ENCODE data around the gene GPC6. TPM values are rescaled to one million over a fixed set of nuclear protein-coding genes. Genes with fewer than 3 reads are reported as not detected.
A peak's percentile ranks its signal among the peaks of the same experiment; 100 is the strongest.

The GPC6 gene
- polyA plus RNA-seq, 3 donors = 54.9 to 59.5 (median 55.3) TPM

DNA sequence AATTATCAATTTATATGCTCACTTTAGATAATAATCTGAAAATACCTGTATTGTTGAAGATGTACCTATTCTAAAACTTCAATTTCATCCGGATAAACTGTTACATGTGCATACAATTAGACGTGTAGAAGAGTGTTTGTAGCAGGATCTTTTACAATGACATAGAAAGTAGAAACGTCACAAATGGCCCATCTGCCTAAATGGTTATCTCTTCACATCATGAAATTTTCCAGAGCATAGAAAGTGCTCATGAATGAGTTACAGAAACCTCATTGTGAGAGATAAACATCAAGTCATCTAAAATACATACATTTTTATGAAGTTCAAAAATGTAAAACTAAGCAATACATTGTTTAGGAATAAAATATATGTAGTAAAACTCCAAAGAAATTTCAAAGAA, 607.4 kb downstream of the GPC6 start:
- DNase-seq = no peak

DNA sequence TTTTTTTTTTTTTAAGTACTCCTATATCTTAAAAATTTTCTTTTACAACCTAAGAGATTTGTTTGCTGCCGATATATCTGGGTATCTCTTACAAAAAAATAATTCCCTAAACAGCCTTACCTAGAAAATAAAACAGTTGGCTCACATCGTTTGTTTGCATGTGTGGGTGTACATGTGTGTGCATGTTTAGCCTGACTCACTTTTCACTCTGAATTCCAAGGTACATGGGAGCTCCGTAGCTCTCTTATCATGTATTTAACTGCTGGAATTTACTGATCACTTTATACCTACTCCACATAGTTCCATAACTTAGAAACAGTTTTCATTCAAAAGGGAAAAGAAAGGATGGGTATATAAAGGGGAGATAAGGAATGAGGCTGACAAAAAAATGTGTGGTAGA, 616.5 kb downstream of the GPC6 start:
- no peak for DNase-seq

DNA sequence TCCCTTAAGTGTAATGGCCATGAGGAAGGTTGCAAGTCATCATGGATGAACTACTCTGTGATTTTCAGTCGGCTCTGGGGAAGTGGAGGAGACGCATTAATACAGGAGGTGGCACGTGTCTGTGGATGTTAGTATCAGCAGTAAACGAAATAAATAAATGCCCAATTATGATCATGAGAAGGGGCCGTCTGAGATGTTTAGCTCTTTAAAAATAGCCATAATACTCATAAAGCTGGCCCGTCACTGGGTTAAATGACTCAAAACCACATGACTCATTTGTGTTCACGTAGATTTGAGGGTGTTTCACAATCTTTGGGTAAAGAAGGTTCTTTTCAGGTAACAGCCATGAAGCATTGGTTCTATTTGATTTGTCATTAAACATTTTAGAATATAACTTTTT, 620.6 kb downstream of the GPC6 start:
- DNase-seq = no peak

DNA sequence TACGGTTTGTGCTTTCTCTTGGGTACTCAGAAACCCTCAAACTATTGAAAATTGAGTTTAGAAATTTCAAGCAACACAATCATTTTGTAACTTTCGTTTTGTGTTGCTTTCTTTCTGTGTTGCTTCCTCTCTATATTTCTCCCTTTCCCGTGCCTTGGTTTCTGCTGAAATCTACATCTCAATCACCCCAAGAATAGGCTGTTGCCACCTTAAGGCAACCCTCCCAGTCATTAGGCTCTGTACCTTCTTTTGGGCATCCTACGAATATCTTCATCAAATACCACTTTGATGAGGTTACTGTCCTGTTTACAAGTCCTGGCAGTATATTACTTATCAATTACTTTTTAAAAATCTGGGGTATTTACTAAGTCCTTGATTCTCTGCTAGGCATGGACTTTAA, 621.6 kb downstream of the GPC6 start:
- DNase-seq = no peak

DNA sequence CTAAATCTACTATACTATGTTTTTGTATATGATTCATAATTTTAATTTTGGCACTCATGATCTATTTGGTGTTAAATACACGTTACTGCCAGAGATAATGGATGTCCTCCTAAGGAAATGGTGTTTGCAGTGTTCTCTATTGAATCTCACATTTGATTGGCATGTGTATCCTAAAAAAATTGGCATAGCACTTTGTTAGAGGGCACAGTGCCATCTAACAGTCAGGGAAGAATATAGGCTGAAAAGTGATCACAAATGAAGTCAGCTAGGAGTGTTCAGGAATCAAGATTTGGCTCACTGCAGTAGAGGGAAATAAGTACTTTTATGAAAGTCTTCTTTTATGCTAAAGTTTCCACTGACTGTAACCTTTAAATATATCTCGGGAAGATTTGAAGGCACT, 624.6 kb downstream of the GPC6 start:
- no peak for DNase-seq

DNA sequence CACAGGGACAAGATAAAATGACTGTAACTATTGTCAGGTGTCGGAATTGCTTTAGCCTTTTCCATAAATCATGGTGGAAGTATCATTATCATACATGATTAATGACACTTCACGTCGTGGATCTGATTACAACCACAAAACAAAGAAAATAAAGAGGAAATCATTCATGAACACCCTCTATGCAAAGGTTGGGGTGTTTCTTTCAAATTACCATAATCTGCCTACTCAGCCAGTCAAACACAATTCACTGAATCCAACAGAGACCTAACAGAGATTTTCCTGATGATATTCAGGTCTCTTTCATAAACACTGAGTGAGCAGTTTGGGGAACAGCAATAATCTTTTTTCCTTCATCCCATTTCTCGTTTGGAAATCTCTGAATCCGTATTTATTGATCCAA, 627.3 kb downstream of the GPC6 start:
- DNase-seq = no peak

DNA sequence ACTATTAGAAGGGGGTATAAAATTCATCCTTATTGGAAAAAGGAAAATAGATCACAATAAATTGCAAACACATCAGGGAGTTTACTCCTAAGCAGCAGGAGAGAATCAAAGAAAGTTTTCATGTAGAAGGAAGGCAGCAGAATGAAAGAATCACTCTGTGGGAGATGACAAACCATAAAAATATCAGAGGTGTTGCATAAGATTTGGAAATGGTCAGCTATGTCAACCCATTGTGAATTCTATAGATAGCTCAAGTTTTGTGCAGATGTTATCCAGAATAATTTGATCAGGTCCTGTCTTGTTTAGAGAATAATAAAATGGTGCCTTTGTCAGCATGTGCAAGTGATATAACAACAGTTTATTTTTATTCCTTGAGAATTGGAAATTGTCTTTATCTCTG, 630.5 kb downstream of the GPC6 start:
- no peak for DNase-seq

DNA sequence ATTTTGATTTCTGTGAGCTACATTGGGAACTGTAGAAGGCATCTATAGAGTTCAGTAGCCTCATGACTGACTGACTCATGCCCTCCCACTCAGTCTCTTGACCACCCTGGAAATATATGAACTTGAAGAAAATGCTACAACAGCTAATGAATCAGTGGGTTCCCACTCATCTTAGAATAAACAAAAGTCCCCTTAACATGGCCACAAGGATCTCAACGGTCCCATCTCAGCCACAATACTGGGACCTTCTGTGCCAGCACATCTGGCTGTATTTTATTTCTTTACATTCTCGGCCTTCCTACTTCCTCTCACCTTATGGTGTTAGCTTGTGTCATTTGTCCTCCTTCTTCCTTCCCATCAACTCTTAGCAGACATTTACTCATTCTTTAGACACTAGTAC, 633.1 kb downstream of the GPC6 start:
- DNase-seq = no peak

DNA sequence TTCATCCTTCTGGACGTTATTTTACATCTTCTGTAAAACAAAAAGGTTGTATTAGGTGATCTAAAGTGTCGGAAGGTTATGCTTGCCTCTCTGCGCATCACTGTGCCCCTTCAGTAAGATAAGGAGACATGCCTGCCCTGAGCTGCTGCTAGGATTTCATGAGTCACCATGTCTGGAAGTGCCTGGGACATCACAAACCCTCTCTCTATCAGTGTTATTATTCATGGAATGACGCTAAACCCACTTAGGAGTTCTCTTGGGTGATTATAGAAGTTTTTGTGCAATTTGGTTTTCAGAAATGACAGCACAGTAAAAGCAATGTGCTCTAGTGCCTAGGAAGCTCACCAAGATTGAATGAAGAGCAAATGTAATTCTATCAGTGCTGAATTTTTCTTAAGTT, 635.2 kb downstream of the GPC6 start:
- DNase-seq = no peak

DNA sequence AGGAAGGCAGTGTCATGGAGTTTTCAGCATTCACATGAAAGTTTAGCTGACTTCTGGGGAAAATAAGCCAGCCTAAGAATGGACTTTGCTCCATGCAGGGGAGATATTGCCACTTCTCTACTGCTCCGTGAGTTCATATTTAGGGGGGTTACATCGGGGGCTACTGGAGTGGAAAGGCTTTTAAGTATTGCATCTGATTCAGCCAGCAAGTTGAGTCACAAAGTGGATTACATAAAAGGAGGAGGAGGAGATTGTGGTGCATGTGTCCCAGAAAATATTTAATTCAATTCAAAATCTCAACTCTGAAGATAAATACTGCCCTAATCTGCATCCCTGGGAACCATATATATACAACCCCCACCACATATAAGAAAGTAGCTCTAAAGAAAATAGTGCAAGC, 635.7 kb downstream of the GPC6 start:
- DNase-seq = no peak

DNA sequence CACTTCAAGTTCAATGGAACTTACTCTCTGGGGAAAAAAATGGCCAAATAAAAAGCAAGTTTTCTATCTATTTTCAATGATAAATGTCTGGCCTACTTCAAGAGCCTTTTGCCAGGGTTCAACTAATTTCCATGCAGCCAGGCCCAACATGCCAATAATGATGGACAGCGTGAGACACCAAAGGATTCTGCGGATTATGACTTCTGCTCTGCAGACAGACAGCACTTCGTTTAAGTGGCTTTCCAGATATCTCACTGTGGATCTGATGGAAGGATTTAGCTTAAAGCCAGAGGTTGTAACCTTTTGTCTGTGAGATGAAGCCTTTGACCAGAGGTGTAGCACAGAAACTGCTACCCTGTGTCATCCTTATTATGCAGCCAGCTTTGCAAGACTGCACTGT, 638.6 kb downstream of the GPC6 start:
- no peak for DNase-seq

DNA sequence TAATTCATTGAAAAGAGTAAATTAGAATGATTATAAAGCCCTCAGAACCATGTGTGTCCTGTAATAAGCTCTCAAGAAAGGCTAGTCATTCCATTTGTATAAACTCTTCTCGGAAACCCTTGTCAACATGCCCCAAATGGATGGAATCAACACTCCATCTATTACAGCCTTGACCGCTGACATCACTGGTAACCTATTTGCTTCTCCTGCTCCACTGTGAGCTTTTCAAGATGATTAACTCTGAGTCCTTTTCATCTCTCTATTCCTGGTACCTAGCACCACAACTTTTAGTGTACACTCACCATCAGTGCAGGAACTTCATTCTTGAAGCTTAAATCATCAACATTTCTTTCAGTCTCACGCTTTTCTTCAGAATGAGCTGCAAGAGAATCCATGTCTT, 640.9 kb downstream of the GPC6 start:
- no peak for DNase-seq

DNA sequence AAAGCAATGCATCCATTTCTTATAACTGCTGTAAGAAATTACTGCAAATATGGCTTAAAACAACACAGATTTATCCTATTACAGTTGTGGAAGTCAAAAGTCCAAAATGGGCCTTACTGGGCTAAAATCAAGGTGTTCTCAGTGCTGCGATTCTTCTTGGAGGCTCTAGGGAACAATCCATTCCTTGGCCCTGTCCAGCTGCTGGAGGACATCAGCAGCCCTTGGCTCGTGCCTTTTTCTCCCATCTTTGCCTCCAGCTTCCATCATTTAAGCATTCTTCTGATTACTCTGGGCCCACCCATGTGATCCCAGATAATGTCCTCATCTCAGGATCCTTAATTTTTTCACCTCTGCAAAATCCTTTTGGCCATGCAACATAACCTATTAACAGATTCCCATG, 645.8 kb downstream of the GPC6 start:
- no peak for DNase-seq

DNA sequence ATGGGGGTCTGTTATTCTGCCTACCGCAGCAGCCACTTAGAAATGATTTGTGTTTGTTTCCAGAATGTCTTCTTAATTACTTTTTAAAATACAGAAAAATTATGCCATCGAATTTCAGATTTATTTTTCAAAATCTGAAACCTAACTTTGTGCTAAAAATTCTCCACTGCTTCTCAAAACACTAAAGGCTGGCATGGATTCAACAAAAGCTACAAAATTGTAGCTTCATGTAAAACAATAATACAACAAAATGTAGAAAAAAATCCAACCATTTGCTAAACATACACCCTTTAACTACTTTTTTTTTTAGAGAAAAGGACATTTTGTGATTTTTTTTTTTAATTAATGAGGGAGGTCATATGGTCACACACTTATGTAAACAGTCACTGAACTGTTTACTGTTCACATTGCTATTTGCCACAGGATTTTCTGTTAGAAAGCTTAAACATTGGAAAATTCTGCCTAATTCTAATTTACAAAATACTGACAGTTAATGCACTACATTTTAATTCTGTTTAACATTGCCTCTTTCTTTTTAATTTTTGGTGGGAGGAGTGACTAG, 646.3 kb downstream of the GPC6 start:
- no peak for DNase-seq

DNA sequence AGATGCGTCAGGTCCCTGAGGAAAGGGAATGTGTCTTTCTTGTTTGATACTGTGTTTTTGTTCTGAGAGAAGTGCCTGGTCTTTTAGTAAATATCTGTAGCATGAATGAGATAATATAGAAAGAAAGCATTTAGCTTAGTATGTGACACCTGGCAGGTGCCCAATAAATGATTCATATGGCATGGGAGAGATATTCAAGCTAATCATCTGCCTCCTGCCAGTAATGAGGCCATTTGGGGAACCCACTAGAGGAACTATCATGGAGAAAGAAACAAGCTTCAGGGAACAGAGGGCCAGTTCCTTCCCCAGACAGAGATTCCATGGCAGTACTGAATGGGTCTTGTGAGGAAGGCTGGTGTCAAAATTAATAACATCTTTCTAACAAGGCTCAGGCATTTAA, 648.9 kb downstream of the GPC6 start:
- DNase-seq = no peak

DNA sequence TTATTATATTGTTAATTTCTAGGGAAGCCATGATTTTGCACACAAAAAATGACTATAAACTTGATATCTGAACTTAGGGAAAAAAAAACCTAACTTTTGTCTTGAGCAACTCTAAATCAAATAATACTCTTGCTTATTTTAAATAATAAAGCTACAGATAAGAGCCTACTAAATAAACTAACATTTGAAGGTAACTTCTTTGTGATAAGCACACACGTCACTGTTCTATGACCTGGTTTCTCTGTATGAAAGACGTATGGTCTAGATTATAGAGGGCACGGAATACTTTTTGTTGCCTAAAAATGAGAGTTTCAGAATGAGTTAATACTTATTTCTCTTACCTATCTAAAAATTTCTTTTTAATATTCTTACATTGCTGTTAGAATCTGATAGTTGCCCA, 649.6 kb downstream of the GPC6 start:
- no peak for DNase-seq

DNA sequence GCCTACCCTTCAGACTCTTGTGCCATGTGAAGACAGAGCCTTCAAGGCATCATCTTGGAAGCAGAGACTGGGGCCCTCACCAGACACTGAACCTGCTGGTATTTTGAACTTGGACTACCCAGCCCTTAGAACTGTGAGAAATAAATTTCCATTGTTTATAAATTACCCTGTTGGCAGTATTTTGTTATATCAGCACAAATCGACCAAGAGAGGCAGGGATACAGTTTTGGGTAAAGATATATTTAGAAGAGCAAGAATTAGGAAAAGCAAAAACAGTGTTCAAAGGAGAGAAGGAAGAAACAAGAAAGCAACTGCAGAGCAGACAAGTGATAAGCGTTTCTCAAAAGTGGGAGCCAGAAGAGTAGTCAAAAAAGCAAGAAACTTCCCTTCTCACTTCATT, 652.1 kb downstream of the GPC6 start:
- DNase-seq = no peak

DNA sequence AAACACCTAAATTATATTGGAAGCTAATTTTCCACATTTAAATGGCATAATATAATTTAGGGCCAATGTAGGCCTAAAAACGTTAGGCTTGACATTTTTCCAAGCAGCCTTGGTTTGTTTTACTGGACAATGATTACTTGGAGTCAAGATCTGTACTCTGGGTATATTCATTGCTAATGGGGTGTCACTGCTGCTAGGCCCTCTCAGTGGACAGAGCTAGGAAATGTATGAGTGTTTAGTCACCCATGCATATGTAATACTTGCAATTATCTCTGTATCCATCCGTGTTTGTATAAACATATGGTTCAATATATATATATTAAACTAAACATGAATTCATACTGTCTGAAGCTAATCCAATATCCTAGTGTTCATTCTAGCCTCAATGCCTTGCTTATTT, 654.8 kb downstream of the GPC6 start:
- no peak for DNase-seq

DNA sequence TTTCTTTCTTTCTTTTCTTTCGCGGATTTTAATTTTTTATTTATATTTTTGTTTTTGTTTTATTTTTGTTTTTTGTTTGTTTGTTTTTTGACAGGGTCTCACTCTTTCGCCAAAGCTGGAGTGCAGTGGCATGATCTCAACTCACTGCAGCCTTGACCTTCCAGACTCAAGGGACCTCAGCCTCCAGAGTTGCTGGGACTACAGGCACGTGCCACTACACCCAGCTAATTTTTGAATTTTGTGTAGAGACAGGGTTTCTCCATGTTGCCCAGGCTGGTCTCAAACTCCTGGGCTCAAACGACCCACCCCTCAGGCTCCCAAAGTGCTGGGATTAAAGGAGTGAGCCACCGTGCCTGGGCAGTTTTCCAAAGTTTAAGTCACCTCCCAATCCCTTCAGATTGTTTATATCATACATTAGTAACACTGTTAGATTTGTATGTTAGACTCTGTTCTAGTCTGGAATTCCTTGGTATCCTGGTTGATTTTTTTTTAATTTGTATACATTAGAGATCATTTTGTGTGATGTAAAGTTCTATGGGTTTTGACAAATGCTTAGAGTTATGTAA, 655.6 kb downstream of the GPC6 start:
- DNase-seq = no peak

DNA sequence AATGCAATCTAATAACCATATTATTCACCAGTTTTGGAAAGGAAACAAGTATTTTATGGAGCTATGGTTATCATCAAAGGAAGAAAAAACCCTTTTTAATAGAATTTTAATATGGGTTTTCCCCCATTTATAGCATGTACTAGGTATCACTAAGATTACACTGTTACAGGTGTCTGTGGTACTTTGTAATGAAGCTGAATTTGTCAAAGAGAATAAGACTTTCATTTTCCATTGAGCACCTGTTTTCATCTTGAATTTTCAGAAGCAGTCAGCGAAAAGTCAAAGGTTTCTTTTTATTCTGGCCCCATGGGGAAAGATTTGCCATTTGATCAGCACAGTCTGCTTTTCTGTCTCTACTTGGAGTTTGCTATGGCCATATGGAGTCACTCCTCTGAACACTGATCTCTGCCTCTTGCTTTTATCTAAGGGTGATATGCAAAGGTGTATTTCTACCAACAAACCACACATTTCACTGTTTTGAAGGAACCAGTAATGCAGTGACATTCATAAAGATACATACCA, 662.9 kb downstream of the GPC6 start:
- DNase-seq = no peak

DNA sequence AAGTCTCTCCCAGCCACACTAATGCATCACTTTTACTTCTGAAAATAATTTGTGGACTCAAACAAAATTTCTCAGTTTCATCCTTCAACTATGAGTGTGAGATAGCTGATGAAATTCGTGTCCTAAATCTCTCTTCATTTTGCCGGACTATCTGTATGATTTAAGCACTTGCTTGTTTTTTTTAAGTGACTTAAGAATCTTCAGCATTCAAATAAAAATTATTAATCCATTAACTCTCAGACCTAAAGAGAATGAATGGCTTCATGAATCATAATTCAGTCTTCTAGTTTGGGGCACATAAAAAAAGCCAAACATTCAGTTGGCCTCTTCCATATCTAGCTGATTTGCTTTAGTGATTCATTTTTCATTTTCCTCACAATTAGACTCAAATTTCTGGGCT, 673.4 kb downstream of the GPC6 start:
- no peak for DNase-seq

DNA sequence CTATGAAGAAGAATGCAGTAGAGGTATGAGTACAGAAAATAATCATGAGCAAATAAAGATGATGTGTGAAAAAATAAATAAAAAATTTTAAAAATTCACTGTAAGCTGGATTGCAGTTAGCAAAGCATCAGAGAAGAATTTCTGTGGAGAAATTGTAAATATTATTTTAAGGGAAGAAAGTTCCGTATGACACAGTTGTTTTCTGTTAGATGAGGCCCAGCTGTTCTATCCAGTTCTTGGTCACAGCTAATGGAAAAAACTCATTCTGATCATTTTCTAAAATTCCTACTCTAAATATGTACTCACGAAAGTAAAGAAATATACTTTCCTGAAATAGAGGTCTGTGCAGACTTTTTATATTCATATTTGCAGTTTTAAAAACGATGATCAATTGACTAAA, 674.1 kb downstream of the GPC6 start:
- DNase-seq = peak; percentile 14

DNA sequence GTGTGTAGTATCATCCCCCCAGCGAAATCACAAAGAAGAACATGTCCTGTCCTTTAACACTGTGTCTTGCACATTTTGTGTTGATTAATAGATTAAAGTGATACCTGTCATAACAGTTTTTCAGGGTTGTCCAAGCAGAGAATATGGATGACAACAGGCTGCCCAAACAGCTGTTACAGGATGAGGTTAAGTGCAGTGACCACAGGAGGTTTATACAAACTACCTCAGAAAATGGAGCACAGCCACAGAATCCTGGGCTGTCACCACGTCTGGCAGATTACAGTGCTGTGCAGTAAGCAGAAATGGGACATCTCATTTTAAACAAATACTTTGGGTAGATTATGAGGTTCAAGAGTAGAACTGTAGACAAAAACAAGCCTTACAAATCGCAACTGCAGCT, 677.3 kb downstream of the GPC6 start:
- no peak for DNase-seq

DNA sequence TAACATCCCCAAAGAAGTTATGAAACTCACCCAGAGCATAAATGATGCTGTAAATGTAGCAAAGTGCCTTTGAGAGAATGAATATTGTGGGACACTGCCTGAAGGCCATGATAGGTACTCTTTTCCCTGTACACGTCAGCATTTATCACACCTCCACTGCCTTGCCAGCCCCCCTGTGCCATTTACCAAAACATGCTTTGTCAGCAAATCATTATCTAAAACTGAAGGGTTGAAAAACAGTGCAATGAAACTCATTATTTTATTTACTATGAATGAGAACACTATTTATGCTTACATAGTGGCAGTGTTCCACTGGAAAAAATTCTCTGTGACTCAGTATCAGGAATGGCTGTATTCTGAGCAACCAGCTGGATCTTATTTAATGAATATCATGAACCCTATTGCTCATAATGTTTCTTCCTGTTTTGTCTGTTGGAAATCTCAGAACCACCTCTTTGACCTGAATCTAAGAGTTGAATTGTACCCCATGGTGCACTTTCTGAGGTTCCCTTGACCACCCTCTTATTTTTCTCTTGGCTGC, 688.7 kb downstream of the GPC6 start:
- DNase-seq = peak; percentile 10

All from renal pelvis (tissue), 4 donors.